ENCODE results near the gene WNT3.

The WNT3 gene

DNA sequence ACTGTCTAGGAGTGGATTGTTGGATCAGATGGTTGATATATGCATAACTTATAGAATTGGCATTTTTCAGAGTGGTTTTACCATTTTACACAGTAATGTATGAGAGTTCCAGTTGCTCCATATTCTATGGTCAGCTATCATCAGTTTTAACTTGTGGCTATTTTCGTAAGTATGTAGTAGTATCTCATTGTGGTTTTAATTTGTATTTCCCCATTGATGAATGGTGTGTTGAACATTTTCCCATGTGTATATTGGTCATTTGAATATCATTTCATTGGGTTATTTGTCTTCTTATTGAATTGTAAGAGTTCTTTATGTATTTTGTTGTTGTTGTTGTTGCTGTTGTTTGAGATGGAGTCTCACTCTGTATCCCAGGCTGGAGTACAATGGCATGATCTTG lies 39.1 kb upstream of the WNT3 start:
- no peaks in the 10 kb centered on the region for H3K4me1 ChIP-seq (ENCODE audit: control insufficient read depth, insufficient read depth, low read length)
- H3K4me3 ChIP-seq (ENCODE audit: low read depth, low read length), result no peak overlapping the region
- no peaks in the 10 kb centered on the region for H3K9me3 ChIP-seq (ENCODE audit: control insufficient read depth, insufficient read depth, low read depth, low read length)
- POLR2A ChIA-PET, result interaction anchor here (0.6 kb wide), 1 partner anchor 49 kb away, joined by 3 read pairs; no protein-coding TSS in a partner anchor
- TF ChIP-seq, protein P1, sequence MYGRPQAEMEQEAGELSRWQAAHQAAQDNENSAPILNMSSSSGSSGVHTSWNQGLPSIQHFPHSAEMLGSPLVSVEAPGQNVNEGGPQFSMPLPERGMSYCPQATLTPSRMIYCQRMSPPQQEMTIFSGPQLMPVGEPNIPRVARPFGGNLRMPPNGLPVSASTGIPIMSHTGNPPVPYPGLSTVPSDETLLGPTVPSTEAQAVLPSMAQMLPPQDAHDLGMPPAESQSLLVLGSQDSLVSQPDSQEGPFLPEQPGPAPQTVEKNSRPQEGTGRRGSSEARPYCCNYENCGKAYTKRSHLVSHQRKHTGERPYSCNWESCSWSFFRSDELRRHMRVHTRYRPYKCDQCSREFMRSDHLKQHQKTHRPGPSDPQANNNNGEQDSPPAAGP (tag by site-specific recombination; IDR thresholded peaks at IDR 0.05), result no peak
- TF ChIP-seq ZNF664 (tag by site-specific recombination; IDR thresholded peaks at IDR 0.05), result peak; percentile 93
- CTCF ChIA-PET, result interaction anchor here (3.6 kb wide), 1 partner anchor 15 kb away, joined by 24 read pairs; no protein-coding TSS in a partner anchor
- no peaks in the 10 kb centered on the region for H3K36me3 ChIP-seq (ENCODE audit: control insufficient read depth in 2 of 2, insufficient read depth in 1 of 2, low read length in 2 of 2)
- no peak overlapping the region for H3K27ac ChIP-seq (ENCODE audit: extremely low read depth, low read depth, low read length)

DNA sequence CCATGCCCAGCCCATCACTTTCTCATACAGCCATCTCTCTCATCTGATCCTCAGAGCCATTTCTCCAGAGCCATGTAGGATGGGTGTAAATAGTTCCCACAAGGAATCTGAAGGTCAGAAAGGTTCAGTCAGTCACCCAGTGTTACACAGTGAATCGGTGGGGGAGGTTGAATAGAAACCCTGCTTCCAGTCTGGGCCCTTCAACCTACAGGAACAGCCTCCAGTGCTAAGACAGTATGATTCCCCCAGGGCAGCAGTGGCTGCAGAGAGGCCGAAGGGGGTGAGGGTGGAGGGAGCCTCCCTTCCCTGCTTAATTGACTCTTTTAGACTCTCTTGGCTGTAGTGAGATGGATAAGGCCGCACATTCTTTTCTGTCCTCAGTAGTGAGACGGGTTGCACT lies 36.5 kb upstream of the WNT3 start:
- ChIA-PET CTCF (interaction anchor here (0.7 to 0.9 kb wide), 2 partner anchors 13 to 15 kb away, joined by 3 to 4 read pairs; no protein-coding TSS in a partner anchor), POLR2A (no interaction called here)
- H3K4me1 ChIP-seq (ENCODE audit: control insufficient read depth, insufficient read depth, low read length), result no peaks in the 10 kb centered on the region; the same call in 1 of the 2 replicates
- no peak overlapping the region for H3K4me3 ChIP-seq (ENCODE audit: low read depth, low read length)
- H3K36me3 ChIP-seq (ENCODE audit: control insufficient read depth in 2 of 2, insufficient read depth in 1 of 2, low read length in 2 of 2), result no peaks in the 10 kb centered on the region
- no peak overlapping the region for H3K27ac ChIP-seq (ENCODE audit: extremely low read depth, low read depth, low read length)
- no peak for TF ChIP-seq KLF10 (tag by site-specific recombination; IDR thresholded peaks at IDR 0.05)
- H3K9me3 ChIP-seq (ENCODE audit: control insufficient read depth, insufficient read depth, low read depth, low read length), result no peaks in the 10 kb centered on the region

DNA sequence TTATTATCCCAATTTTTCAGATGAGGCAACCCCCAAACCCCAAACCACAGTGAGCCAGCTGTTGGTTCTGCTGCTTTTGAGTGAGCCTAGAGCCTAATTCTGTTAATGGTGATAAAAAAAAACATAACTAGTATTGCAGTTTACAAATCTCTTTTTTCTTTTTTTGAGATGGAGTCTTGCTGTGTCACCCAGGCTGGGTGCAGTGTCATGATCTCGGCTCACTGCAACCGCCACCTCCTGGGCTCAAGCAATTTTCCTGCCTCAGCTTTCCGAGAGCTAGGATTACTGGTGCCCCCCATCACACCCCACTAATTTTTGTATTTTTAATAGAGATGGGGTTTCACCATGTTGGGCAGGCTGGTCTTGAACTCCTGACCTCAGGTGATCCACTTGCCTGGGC lies 36.0 kb upstream of the WNT3 start:
- CTCF ChIA-PET, result interaction anchor here (0.6 to 1.2 kb wide), 6 partner anchors 11 to 1145 kb away, joined by 3 to 4 read pairs (median 4); no protein-coding TSS in a partner anchor
- POLR2A ChIA-PET, result no interaction called here
- TF ChIP-seq ZNF221 (tag by site-specific recombination; IDR thresholded peaks at IDR 0.05; ENCODE audit: borderline replicate concordance), result no peak
- no peaks in the 10 kb centered on the region for H3K36me3 ChIP-seq (ENCODE audit: control insufficient read depth in 2 of 2, insufficient read depth in 1 of 2, low read length in 2 of 2)
- no peaks in the 10 kb centered on the region for H3K9me3 ChIP-seq (ENCODE audit: control insufficient read depth, insufficient read depth, low read depth, low read length)
- H3K27ac ChIP-seq (ENCODE audit: extremely low read depth, low read depth, low read length), result no peak overlapping the region
- H3K4me1 ChIP-seq (ENCODE audit: control insufficient read depth, insufficient read depth, low read length), result no peaks in the 10 kb centered on the region; the same call in 1 of the 2 replicates
- H3K4me3 ChIP-seq (ENCODE audit: low read depth, low read length), result no peak overlapping the region

DNA sequence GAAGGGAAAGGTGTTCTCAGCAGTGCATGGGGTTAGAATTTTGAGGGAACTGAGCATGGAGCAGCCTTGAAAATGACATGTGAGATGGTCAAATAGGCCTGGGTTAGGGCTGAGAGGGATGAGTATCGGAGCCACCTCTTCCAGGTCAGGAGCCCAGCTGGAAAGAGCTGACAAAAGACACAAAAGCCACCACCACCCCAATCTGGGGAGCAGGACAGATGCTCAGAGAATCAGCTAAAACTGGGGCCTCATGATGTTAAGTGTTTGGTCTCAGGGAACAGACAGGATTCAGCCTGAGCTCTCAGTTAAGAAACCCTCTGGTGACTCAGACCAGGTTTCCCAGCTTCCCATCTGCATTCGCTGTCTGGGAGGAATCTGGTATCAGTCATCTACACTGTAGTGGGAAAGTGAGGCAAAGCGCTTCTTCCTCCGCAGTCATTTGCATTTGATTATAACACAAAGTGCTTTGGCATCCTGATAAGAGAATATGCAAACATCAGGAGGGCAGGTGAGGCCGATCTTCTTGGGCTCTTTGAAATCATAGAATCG lies 35.5 kb upstream of the WNT3 start:
- POLR2A ChIA-PET, result no interaction called here
- H3K9me3 ChIP-seq (ENCODE audit: control insufficient read depth, insufficient read depth, low read depth, low read length), result no peaks in the 10 kb centered on the region

More for the DNA sequence above, 35.5 kb upstream of the WNT3 start:
- Histone ChIP-seq H3K36me3 (ENCODE audit: control insufficient read depth in 2 of 2, insufficient read depth in 1 of 2, low read length in 2 of 2) (no peaks in the 10 kb centered on the region), H3K27ac (ENCODE audit: extremely low read depth, low read depth, low read length) (no peak overlapping the region), H3K4me1 (ENCODE audit: control insufficient read depth, insufficient read depth, low read length) (no peaks in the 10 kb centered on the region; the same call in 1 of the 2 replicates), H3K4me3 (ENCODE audit: low read depth, low read length) (no peak overlapping the region)
- no peak for TF ChIP-seq ZNF23 (tag by site-specific recombination; IDR thresholded peaks at IDR 0.05; ENCODE audit: borderline replicate concordance)
- TF ChIP-seq ZNF248 (tag by site-specific recombination; IDR thresholded peaks at IDR 0.05), result no peak
- TF ChIP-seq ZNF791 (tag by site-specific recombination; IDR thresholded peaks at IDR 0.05), result no peak
- TF ChIP-seq KLF8 (tag by site-specific recombination; IDR thresholded peaks at IDR 0.05), result no peak
- no peak for TF ChIP-seq ZNF266 (tag by site-specific recombination; IDR thresholded peaks at IDR 0.05; ENCODE audit: low read depth)
- no peak for TF ChIP-seq ZNF114 (tag by site-specific recombination; IDR thresholded peaks at IDR 0.05)
- TF ChIP-seq, protein P2, sequence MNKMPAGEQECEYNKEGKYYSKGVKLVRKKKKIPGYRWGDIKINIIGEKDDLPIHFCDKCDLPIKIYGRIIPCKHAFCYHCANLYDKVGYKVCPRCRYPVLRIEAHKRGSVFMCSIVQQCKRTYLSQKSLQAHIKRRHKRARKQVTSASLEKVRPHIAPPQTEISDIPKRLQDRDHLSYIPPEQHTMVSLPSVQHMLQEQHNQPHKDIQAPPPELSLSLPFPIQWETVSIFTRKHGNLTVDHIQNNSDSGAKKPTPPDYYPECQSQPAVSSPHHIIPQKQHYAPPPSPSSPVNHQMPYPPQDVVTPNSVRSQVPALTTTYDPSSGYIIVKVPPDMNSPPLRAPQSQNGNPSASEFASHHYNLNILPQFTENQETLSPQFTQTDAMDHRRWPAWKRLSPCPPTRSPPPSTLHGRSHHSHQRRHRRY (tag by site-specific recombination; IDR thresholded peaks at IDR 0.05), result no peak
- no peak for TF ChIP-seq ZNF2 (tag by site-specific recombination; IDR thresholded peaks at IDR 0.05)
- TF ChIP-seq, protein P3, sequence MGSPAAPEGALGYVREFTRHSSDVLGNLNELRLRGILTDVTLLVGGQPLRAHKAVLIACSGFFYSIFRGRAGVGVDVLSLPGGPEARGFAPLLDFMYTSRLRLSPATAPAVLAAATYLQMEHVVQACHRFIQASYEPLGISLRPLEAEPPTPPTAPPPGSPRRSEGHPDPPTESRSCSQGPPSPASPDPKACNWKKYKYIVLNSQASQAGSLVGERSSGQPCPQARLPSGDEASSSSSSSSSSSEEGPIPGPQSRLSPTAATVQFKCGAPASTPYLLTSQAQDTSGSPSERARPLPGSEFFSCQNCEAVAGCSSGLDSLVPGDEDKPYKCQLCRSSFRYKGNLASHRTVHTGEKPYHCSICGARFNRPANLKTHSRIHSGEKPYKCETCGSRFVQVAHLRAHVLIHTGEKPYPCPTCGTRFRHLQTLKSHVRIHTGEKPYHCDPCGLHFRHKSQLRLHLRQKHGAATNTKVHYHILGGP (tag by site-specific recombination; IDR thresholded peaks at IDR 0.05), result no peak
- TF ChIP-seq ZNF404 (tag by site-specific recombination; IDR thresholded peaks at IDR 0.05), result no peak
- TF ChIP-seq ZNF311 (tag by site-specific recombination; IDR thresholded peaks at IDR 0.05; ENCODE audit: borderline replicate concordance), result no peak
- no peak for TF ChIP-seq BCL11B (tag by site-specific recombination; IDR thresholded peaks at IDR 0.05; ENCODE audit: low read depth)
- TF ChIP-seq MZF1 (tag by site-specific recombination; IDR thresholded peaks at IDR 0.05; ENCODE audit: borderline replicate concordance), result no peak
- CTCF ChIA-PET, result interaction anchor here (0.6 to 1.4 kb wide), 8 partner anchors 10 to 1146 kb away, joined by 3 to 9 read pairs (median 4); no protein-coding TSS in a partner anchor
